H9 (cell line): ENCODE measurements around the gene ATP10B. TPM values are rescaled to one million over a fixed set of nuclear protein-coding genes. Genes with fewer than 3 reads are reported as not detected.

Experiments used
- DNase-seq: peaks from one replicate; pipeline ENCODE4 v3.0.0-alpha.2; 2017
- H2AFZ ChIP-seq: one replicate; pipeline ENCODE4 v1.6.1; 2013; ENCODE audit warnings: mild to moderate bottlenecking, low read length, control low read depth, moderate library complexity
- H2AK5ac ChIP-seq: 2 replicates; pipeline ENCODE4 v1.6.1; 2013; ENCODE audit warnings: low read length, control low read depth, mixed read lengths; ENCODE audit not compliant: insufficient read length
- H2BK120ac ChIP-seq: one replicate; pipeline ENCODE4 v1.6.1; 2013; ENCODE audit warnings: low read depth, mild to moderate bottlenecking, low read length, control low read depth, inconsistent platforms; ENCODE audit not compliant: poor library complexity, severe bottlenecking
- H2BK12ac ChIP-seq: 2 replicates; pipeline ENCODE4 v1.6.1; 2013; ENCODE audit warnings: low read length, control low read depth, mixed read lengths, low read depth; ENCODE audit not compliant: insufficient read length
- H2BK15ac ChIP-seq: 2 replicates; pipeline ENCODE4 v1.6.1; 2013; ENCODE audit warnings: low read depth, low read length, control low read depth
- H2BK20ac ChIP-seq: one replicate; pipeline ENCODE4 v1.6.1; 2013; ENCODE audit warnings: low read depth, mild to moderate bottlenecking, low read length, control low read depth, inconsistent platforms; ENCODE audit not compliant: poor library complexity, severe bottlenecking
- H2BK5ac ChIP-seq: 2 replicates; pipeline ENCODE4 v1.6.1; 2013; ENCODE audit warnings: low read length, control low read depth, mixed read lengths; ENCODE audit not compliant: insufficient read length
- H3K14ac ChIP-seq: 2 replicates; pipeline ENCODE4 v1.6.1; 2013; ENCODE audit warnings: low read length, control low read depth; ENCODE audit not compliant: insufficient read depth
- H3K18ac ChIP-seq: 2 replicates; pipeline ENCODE4 v1.6.1; 2013; ENCODE audit warnings: low read depth, mild to moderate bottlenecking, mixed read lengths, low read length, control low read depth; ENCODE audit not compliant: insufficient read length
- H3K23ac ChIP-seq: 2 replicates; pipeline ENCODE4 v1.6.1; 2013; ENCODE audit warnings: low read length, control low read depth, mixed read lengths, low read depth; ENCODE audit not compliant: insufficient read length
- H3K23me2 ChIP-seq: 2 replicates; pipeline ENCODE4 v1.6.1; 2013; ENCODE audit warnings: low read depth, mild to moderate bottlenecking, mixed read lengths, low read length, control low read depth; ENCODE audit not compliant: insufficient read length, poor library complexity, severe bottlenecking
- H3K27ac ChIP-seq: 2 replicates; pipeline ENCODE4 v1.5.1; 2013; ENCODE audit warnings: low read length, control low read depth, mixed read lengths, low read depth; ENCODE audit not compliant: insufficient read length
- H3K27me3 ChIP-seq: 2 replicates; pipeline ENCODE4 v1.6.1; 2013; ENCODE audit warnings: low read length, control low read depth, inconsistent platforms; ENCODE audit not compliant: insufficient read depth
- H3K4ac ChIP-seq: 2 replicates; pipeline ENCODE4 v1.6.1; 2013; ENCODE audit warnings: low read depth, mild to moderate bottlenecking, control low read depth, inconsistent platforms, low read length, moderate library complexity
- H3K4me1 ChIP-seq: 2 replicates; pipeline ENCODE4 v1.6.1; 2013; ENCODE audit warnings: low read length, control low read depth, inconsistent platforms; ENCODE audit not compliant: insufficient read depth
- H3K4me2 ChIP-seq: 2 replicates; pipeline ENCODE4 v1.6.1; 2013; ENCODE audit warnings: low read length, control low read depth, mixed read lengths; ENCODE audit not compliant: insufficient read length, insufficient read depth
- H3K56ac ChIP-seq: 2 replicates; pipeline ENCODE4 v1.6.1; 2013; ENCODE audit warnings: low read depth, mild to moderate bottlenecking, mixed read lengths, low read length, control low read depth; ENCODE audit not compliant: insufficient read length
- H3K79me1 ChIP-seq: 2 replicates; pipeline ENCODE4 v1.6.1; 2013; ENCODE audit warnings: low read depth, mild to moderate bottlenecking, moderate library complexity, low read length, control low read depth, inconsistent platforms; ENCODE audit not compliant: insufficient read depth, poor library complexity, severe bottlenecking
- H3K79me2 ChIP-seq: 2 replicates; pipeline ENCODE4 v1.6.1; 2013; ENCODE audit warnings: low read length, control low read depth, inconsistent platforms; ENCODE audit not compliant: insufficient read depth
- H3K9ac ChIP-seq: 2 replicates; pipeline ENCODE4 v1.6.1; 2013; ENCODE audit warnings: low read length, control low read depth, mixed read lengths; ENCODE audit not compliant: insufficient read length; ENCODE audit errors: extremely low read depth
- H3K9me3 ChIP-seq: one replicate; pipeline ENCODE4 v1.6.1; 2013; ENCODE audit warnings: low read depth, low read length, inconsistent platforms; ENCODE audit not compliant: control insufficient read depth
- H3T11ph ChIP-seq: one replicate; pipeline ENCODE4 v1.6.1; 2013; ENCODE audit warnings: mild to moderate bottlenecking, low read length, control low read depth, inconsistent platforms
- H4K20me1 ChIP-seq: one replicate; pipeline ENCODE4 v1.6.1; 2013; ENCODE audit not compliant: control insufficient read depth, insufficient read length, insufficient read depth
- H4K5ac ChIP-seq: 2 replicates; pipeline ENCODE4 v1.6.1; 2013; ENCODE audit warnings: low read depth, mild to moderate bottlenecking, mixed read lengths, low read length, control low read depth; ENCODE audit not compliant: insufficient read length
- H4K8ac ChIP-seq: replicated peaks from 2 replicates; pipeline ENCODE4 v1.6.1; 2013; ENCODE audit warnings: low read length, control low read depth, mixed read lengths, low read depth; ENCODE audit not compliant: insufficient read length
- H4K91ac ChIP-seq: 2 replicates; pipeline ENCODE4 v1.6.1; 2013; ENCODE audit warnings: low read depth, mild to moderate bottlenecking, moderate library complexity, mixed read lengths, low read length, control low read depth; ENCODE audit not compliant: insufficient read length
- H3K27ac Mint-ChIP-seq, 3 experiments: 2 replicates in 2 of 3; 3 replicates in 1 of 3; pipeline ENCODE4 v1.8.0; 2020 to 2021; ENCODE audit warnings: mixed read lengths in 3 of 3, mild to moderate bottlenecking in 1 of 3, moderate library complexity in 1 of 3
- H3K27me3 Mint-ChIP-seq: 2 replicates; pipeline ENCODE4 v1.8.0; 2021; ENCODE audit warnings: low read depth, mild to moderate bottlenecking, moderate library complexity, mixed read lengths
- H3K36me3 Mint-ChIP-seq, 3 experiments: 2 replicates in 2 of 3; 3 replicates in 1 of 3; pipeline ENCODE4 v1.8.0; 2020 to 2021; ENCODE audit warnings: low read depth in 3 of 3, mixed read lengths in 3 of 3; ENCODE audit not compliant: insufficient read depth in 1 of 3
- H3K4me1 Mint-ChIP-seq, 2 experiments: 2 replicates each; pipeline ENCODE4 v1.8.0; 2020; ENCODE audit warnings: mixed read lengths in 2 of 2
- H3K4me3 Mint-ChIP-seq, 2 experiments: 2 replicates in 1 of 2; 3 replicates in 1 of 2; pipeline ENCODE4 v1.8.0; 2020 to 2021; ENCODE audit warnings: mild to moderate bottlenecking in 2 of 2, mixed read lengths in 2 of 2, moderate library complexity in 1 of 2
- H3K9me3 Mint-ChIP-seq, 2 experiments: 2 replicates in 1 of 2; 3 replicates in 1 of 2; pipeline ENCODE4 v1.8.0; 2020; ENCODE audit warnings: mild to moderate bottlenecking in 2 of 2, mixed read lengths in 2 of 2, moderate library complexity in 1 of 2
- CTCF ChIP-seq: fragments of 200-600 bp; sonication (generic); conservative IDR thresholded peaks from 3 replicates; pipeline ENCODE4 v1.8.0; 2021; ENCODE audit warnings: antibody characterized with exemption, mild to moderate bottlenecking
- WGBS: extraction: QIAGEN DNeasy Blood & Tissue Kit; methylation state at CpG from one replicate; pipeline ENCODE4 v1.1.7; 2013; ENCODE audit warnings: missing lambda C conversion rate, low lambda C conversion rate, mixed read lengths; ENCODE audit not compliant: insufficient read length; ENCODE audit errors: extremely low coverage; 5-methylcytosine and 5-hydroxymethylcytosine counted together
- total RNA-seq: library from RNA; stranded (reverse); gene quantifications from 2 replicates; pipeline ENCODE4 v1.2.1, GENCODE V29; 2021

The ATP10B gene
- total RNA-seq, 1 experiment from 2014 or later = 0.42 TPM

DNA sequence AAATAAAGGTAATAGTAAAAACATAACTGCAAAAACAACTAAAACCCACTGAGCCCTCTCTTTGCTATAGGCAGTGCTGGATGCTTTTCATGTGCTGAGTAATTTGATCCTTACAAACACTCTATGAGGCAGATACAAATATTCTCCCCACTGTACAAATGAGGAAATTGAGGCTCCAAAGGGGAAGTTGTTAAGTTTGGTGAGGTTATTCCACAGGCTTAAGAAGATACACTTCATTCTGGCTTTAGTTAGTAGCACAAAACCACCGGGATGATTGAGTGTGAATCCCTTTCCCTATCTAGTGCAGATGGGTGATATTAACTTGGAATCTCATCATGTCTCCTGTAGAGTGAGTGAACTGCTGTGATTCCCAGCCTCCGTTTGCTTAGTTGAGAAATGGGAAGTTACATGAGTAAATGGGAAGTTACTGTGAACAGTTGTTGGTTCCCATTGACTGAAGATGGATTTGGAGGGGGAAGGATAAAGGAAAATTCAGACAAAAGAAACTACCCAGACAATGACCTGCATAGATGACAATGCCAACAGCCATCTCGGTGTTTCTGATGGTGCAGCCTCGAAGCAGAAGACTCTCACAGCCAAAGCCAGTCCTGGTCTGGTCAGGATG, 208.3 kb downstream of the ATP10B start:
- Histone ChIP-seq H3K4me1 (no peaks in the 10 kb centered on the region), H3K14ac (no peak overlapping the region), H3K56ac (no peak overlapping the region), H3K27me3 (no peaks in the 10 kb centered on the region), H3K4ac (no peak overlapping the region), H2BK12ac (no peak overlapping the region), H3K79me1 (no peaks in the 10 kb centered on the region), H3K23me2 (no peaks in the 10 kb centered on the region), H3K9me3 (no peaks in the 10 kb centered on the region), H3K23ac (no peak overlapping the region), H3K4me2 (no peak overlapping the region), H2BK20ac (no peak overlapping the region), H3K9ac (no peak overlapping the region), H4K20me1 (no peaks in the 10 kb centered on the region), H4K8ac (no peak overlapping the region), H2BK120ac (no peak overlapping the region), H4K91ac (no peak overlapping the region), H3K27ac (no peak overlapping the region), H3K18ac (no peak overlapping the region), H2BK5ac (no peak overlapping the region), H3T11ph (no peak overlapping the region), H2BK15ac (no peak overlapping the region), H2AK5ac (no peak overlapping the region), H3K79me2 (no peaks in the 10 kb centered on the region), H4K5ac (no peak overlapping the region), H2AFZ (no peak overlapping the region)
- no peak for TF ChIP-seq CTCF
- H3K9me3 Mint-ChIP-seq = no peaks in the 10 kb centered on the region
- no peak overlapping the region for H3K27ac Mint-ChIP-seq
- DNase-seq = no peak
- no peak overlapping the region for H3K4me3 Mint-ChIP-seq
- H3K27me3 Mint-ChIP-seq = no peaks in the 10 kb centered on the region; the same call in 1 of the 2 replicates
- WGBS = no CpG with 5 or more reads among the region's 4 CpGs
- 0 out of 4 replicates have a peak, but pooled peaks cover 0 to 6% of the 10 kb centered on the region in 2 experiments for H3K4me1 Mint-ChIP-seq
- no peaks in the 10 kb centered on the region for H3K36me3 Mint-ChIP-seq
